ENCODE results near the gene LTF.

DNA sequence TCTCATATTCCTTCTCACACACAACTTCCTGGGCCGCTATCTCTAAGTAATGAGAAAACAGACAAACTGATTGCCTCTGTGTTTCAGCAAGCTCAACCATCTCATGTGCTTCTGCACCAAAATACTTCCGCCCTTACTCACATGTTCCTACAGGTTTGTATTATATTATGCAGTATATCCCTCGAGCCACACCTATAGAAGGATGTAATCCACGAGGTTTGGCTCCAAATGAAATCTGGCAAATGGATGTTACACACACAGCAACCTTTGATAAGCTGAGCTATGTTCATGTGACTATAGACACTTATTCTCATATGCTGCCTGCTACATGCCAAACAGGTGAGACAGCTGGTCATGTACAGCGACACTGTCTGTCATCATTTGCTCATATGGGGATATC, 35.0 kb downstream of the LTF start:
- TF ChIP-seq, protein P1, sequence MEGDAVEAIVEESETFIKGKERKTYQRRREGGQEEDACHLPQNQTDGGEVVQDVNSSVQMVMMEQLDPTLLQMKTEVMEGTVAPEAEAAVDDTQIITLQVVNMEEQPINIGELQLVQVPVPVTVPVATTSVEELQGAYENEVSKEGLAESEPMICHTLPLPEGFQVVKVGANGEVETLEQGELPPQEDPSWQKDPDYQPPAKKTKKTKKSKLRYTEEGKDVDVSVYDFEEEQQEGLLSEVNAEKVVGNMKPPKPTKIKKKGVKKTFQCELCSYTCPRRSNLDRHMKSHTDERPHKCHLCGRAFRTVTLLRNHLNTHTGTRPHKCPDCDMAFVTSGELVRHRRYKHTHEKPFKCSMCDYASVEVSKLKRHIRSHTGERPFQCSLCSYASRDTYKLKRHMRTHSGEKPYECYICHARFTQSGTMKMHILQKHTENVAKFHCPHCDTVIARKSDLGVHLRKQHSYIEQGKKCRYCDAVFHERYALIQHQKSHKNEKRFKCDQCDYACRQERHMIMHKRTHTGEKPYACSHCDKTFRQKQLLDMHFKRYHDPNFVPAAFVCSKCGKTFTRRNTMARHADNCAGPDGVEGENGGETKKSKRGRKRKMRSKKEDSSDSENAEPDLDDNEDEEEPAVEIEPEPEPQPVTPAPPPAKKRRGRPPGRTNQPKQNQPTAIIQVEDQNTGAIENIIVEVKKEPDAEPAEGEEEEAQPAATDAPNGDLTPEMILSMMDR (IDR thresholded peaks at IDR 0.05; ENCODE audit: low read depth, low read length, poor library complexity, severe bottlenecking): no peak
- TF ChIP-seq EZH2phosphoT487 (IDR thresholded peaks at IDR 0.05; ENCODE audit: borderline replicate concordance, low read length): no peak
